Effector memory CD8-positive, alpha-beta T cell (primary cell): ENCODE measurements around the gene NUMBL.
A peak's percentile ranks its signal among the peaks of the same experiment; 100 is the strongest.

Experiments
- ATAC-seq: fragments of 150-1000 bp; cut with Tn5 transposase; replicated peaks from 2 replicates; pipeline ENCODE4 v1.10.0; 2021; ENCODE audit warnings: mild to moderate bottlenecking, moderate library complexity
- DNase-seq, 3 experiments: peaks; one replicate each; pipeline ENCODE4 v3.0.0; 2021
- H3K27ac Mint-ChIP-seq, 2 donors: one replicate each; pipeline ENCODE4 v1.8.0; 2022; ENCODE audit warnings: mild to moderate bottlenecking in 2 of 2, mixed read lengths in 2 of 2, moderate library complexity in 2 of 2
- H3K27me3 Mint-ChIP-seq, 2 donors: one replicate each; pipeline ENCODE4 v1.8.0; 2022; ENCODE audit warnings: mixed read lengths in 2 of 2
- H3K36me3 Mint-ChIP-seq: one replicate; pipeline ENCODE4 v1.8.0; 2022; ENCODE audit warnings: mild to moderate bottlenecking, moderate library complexity, mixed read lengths; ENCODE audit not compliant: insufficient read depth
- H3K4me1 Mint-ChIP-seq, 2 donors: one replicate each; pipeline ENCODE4 v1.8.0; 2022; ENCODE audit warnings: low read depth in 2 of 2, mixed read lengths in 2 of 2
- H3K4me3 Mint-ChIP-seq, 2 donors: one replicate each; pipeline ENCODE4 v1.8.0; 2022; ENCODE audit warnings: mild to moderate bottlenecking in 2 of 2, mixed read lengths in 2 of 2, moderate library complexity in 2 of 2
- H3K9me3 Mint-ChIP-seq, 2 donors: one replicate each; pipeline ENCODE4 v1.8.0; 2022; ENCODE audit warnings: mixed read lengths in 2 of 2

The NUMBL gene

GRCh38 chr19:40721936-40722661 is 31.6 kb upstream of the NUMBL start:
- Mint-ChIP-seq H3K36me3 (peaks cover 10% of the 10 kb centered on the region), H3K9me3 (no peaks in the 10 kb centered on the region)
- no peak for ATAC-seq

GRCh38 chr19:40721140-40721486 is 30.7 kb upstream of the NUMBL start:
- no peaks in the 10 kb centered on the region for H3K27me3 Mint-ChIP-seq
- peak overlapping the region; percentile 32 to 53 for H3K4me3 Mint-ChIP-seq
- DNase-seq (no peak), ATAC-seq (no peak)
- peaks cover 37 to 49% of the 10 kb centered on the region in 2 donors for H3K4me1 Mint-ChIP-seq
- H3K27ac Mint-ChIP-seq = peak overlapping the region; percentile 11 to 64
- H3K9me3 Mint-ChIP-seq = no peaks in the 10 kb centered on the region
- peaks cover 17% of the 10 kb centered on the region for H3K36me3 Mint-ChIP-seq

More at GRCh38 chr19:40721936-40722661, 31.6 kb upstream of the NUMBL start:
- H3K4me1 Mint-ChIP-seq = peaks cover 35 to 42% of the 10 kb centered on the region in 2 donors
- H3K27me3 Mint-ChIP-seq = no peaks in the 10 kb centered on the region
- H3K27ac Mint-ChIP-seq = no peak overlapping the region
- H3K4me3 Mint-ChIP-seq = no peak overlapping the region
- DNase-seq = no peak

GRCh38 chr19:40719414-40719894 is 29.0 kb upstream of the NUMBL start:
- peaks cover 26% of the 10 kb centered on the region for H3K36me3 Mint-ChIP-seq
- ATAC-seq = no peak
- H3K9me3 Mint-ChIP-seq = no peaks in the 10 kb centered on the region
- peak overlapping the region; percentile 10 to 95 for H3K27ac Mint-ChIP-seq
- H3K4me1 Mint-ChIP-seq = peaks cover 53 to 65% of the 10 kb centered on the region in 2 donors
- H3K4me3 Mint-ChIP-seq = peak overlapping the region; percentile 77 to 83
- DNase-seq = no peak
- H3K27me3 Mint-ChIP-seq = no peaks in the 10 kb centered on the region

GRCh38 chr19:40718774-40719391 is 28.4 kb upstream of the NUMBL start:
- ATAC-seq (no peak), DNase-seq (no peak)
- Mint-ChIP-seq H3K4me3 (peak overlapping the region; percentile 77 to 83), H3K36me3 (peaks cover 29% of the 10 kb centered on the region), H3K4me1 (peaks cover 55 to 65% of the 10 kb centered on the region in 2 donors), H3K9me3 (no peaks in the 10 kb centered on the region), H3K27me3 (no peaks in the 10 kb centered on the region), H3K27ac (peak overlapping the region; percentile 10 to 95)

GRCh38 chr19:40717880-40718773 is 27.7 kb upstream of the NUMBL start:
- H3K4me1 Mint-ChIP-seq = peaks cover 57 to 64% of the 10 kb centered on the region in 2 donors
- no peaks in the 10 kb centered on the region for H3K27me3 Mint-ChIP-seq
- no peak for ATAC-seq
- H3K4me3 Mint-ChIP-seq = peak overlapping the region; percentile 77 to 83
- H3K36me3 Mint-ChIP-seq = peaks cover 29% of the 10 kb centered on the region
- peak overlapping the region; percentile 95 to 99 for H3K27ac Mint-ChIP-seq
- no peak for DNase-seq
- H3K9me3 Mint-ChIP-seq = no peaks in the 10 kb centered on the region

- H3K4me1 Mint-ChIP-seq = peaks cover 57 to 62% of the 10 kb centered on the region in 2 donors
- peak overlapping the region; percentile 77 to 83 for H3K4me3 Mint-ChIP-seq
- peak overlapping the region; percentile 95 to 99 for H3K27ac Mint-ChIP-seq
- H3K36me3 Mint-ChIP-seq = peaks cover 36% of the 10 kb centered on the region
- no peaks in the 10 kb centered on the region for H3K27me3 Mint-ChIP-seq
- ATAC-seq (no peak), DNase-seq (no peak)
- H3K9me3 Mint-ChIP-seq = no peaks in the 10 kb centered on the region
Observed at GRCh38 chr19:40717325-40717879, 27.0 kb upstream of the NUMBL start.

- H3K36me3 Mint-ChIP-seq = peaks cover 38% of the 10 kb centered on the region
- peak within 1 kb of the TSS; percentile 95 to 99 for H3K27ac Mint-ChIP-seq
- no peaks in the 10 kb centered on the region for H3K9me3 Mint-ChIP-seq
- H3K27me3 Mint-ChIP-seq = no peaks in the 10 kb centered on the region
- peak; percentile 71 for ATAC-seq
- H3K4me3 Mint-ChIP-seq = peak within 1 kb of the TSS; percentile 77 to 83
- DNase-seq = peak; percentile 100
- H3K4me1 Mint-ChIP-seq = peaks cover 53 to 56% of the 10 kb centered on the region in 2 donors
Observed at GRCh38 chr19:40716482-40717324, 26.3 kb upstream of the NUMBL start, which contains the start of the genes COQ8B and ITPKC. Gene COQ8B, minus strand, starts transcription at chr19:40716886. Its CDS starts 2,254 bp downstream, at chr19:40714632. Gene ITPKC, plus strand, starts transcription at chr19:40717112. Its CDS starts 24 bp downstream, at chr19:40717136.

GRCh38 chr19:40716031-40716481 is 25.6 kb upstream of the NUMBL start:
- H3K9me3 Mint-ChIP-seq = no peaks in the 10 kb centered on the region
- peak; percentile 40 to 51 (median 44) for DNase-seq
- H3K4me3 Mint-ChIP-seq = peak overlapping the region; percentile 77 to 83
- peaks cover 44% of the 10 kb centered on the region for H3K36me3 Mint-ChIP-seq
- no peaks in the 10 kb centered on the region for H3K27me3 Mint-ChIP-seq
- ATAC-seq = peak; percentile 1
- H3K4me1 Mint-ChIP-seq = peaks cover 53 to 57% of the 10 kb centered on the region in 2 donors
- peak overlapping the region; percentile 95 to 99 for H3K27ac Mint-ChIP-seq

GRCh38 chr19:40714441-40715299 is 24.2 kb upstream of the NUMBL start:
- peak; percentile 93 to 95 (median 94) for DNase-seq
- peak overlapping the region; percentile 77 to 83 for H3K4me3 Mint-ChIP-seq
- H3K27ac Mint-ChIP-seq = peak overlapping the region; percentile 95 to 99
- H3K27me3 Mint-ChIP-seq = no peaks in the 10 kb centered on the region
- peaks cover 40 to 44% of the 10 kb centered on the region in 2 donors for H3K4me1 Mint-ChIP-seq
- H3K36me3 Mint-ChIP-seq = peaks cover 56% of the 10 kb centered on the region
- ATAC-seq = peak; percentile 67
- no peaks in the 10 kb centered on the region for H3K9me3 Mint-ChIP-seq

GRCh38 chr19:40713939-40714338 is 23.5 kb upstream of the NUMBL start:
- H3K36me3 Mint-ChIP-seq = peaks cover 63% of the 10 kb centered on the region
- ATAC-seq = no peak
- H3K4me1 Mint-ChIP-seq = peaks cover 38 to 41% of the 10 kb centered on the region in 2 donors
- H3K27me3 Mint-ChIP-seq = no peaks in the 10 kb centered on the region
- no peak for DNase-seq
- H3K4me3 Mint-ChIP-seq = peak overlapping the region; percentile 77 to 83
- peak overlapping the region; percentile 95 to 99 for H3K27ac Mint-ChIP-seq
- no peaks in the 10 kb centered on the region for H3K9me3 Mint-ChIP-seq

GRCh38 chr19:40709817-40710216 is 19.4 kb upstream of the NUMBL start:
- Mint-ChIP-seq H3K4me3 (no peak overlapping the region), H3K4me1 (peaks cover 9 to 17% of the 10 kb centered on the region in 2 donors), H3K27me3 (no peaks in the 10 kb centered on the region), H3K9me3 (no peaks in the 10 kb centered on the region), H3K36me3 (peaks cover 62% of the 10 kb centered on the region), H3K27ac (peak overlapping the region in 1 of 2 donors; percentile 79)
- DNase-seq (no peak), ATAC-seq (no peak)
